Neural progenitor cell (in vitro differentiated cells): Measurements from ENCODE around the gene SH3BGR.

Experiments
- EZH2phosphoT487 ChIP-seq: fragments of 200-600 bp; sonication (generic); IDR thresholded peaks from 2 replicates; pipeline ENCODE4 v1.6.1; 2017; ENCODE audit warnings: antibody characterized with exemption
- TF ChIP-seq, protein P1 (sequence below): fragments of 200-600 bp; sonication (generic); IDR thresholded peaks from 2 replicates; pipeline ENCODE4 v1.5.1; 2017; ENCODE audit warnings: antibody characterized with exemption, mild to moderate bottlenecking

- TF ChIP-seq, protein P1, sequence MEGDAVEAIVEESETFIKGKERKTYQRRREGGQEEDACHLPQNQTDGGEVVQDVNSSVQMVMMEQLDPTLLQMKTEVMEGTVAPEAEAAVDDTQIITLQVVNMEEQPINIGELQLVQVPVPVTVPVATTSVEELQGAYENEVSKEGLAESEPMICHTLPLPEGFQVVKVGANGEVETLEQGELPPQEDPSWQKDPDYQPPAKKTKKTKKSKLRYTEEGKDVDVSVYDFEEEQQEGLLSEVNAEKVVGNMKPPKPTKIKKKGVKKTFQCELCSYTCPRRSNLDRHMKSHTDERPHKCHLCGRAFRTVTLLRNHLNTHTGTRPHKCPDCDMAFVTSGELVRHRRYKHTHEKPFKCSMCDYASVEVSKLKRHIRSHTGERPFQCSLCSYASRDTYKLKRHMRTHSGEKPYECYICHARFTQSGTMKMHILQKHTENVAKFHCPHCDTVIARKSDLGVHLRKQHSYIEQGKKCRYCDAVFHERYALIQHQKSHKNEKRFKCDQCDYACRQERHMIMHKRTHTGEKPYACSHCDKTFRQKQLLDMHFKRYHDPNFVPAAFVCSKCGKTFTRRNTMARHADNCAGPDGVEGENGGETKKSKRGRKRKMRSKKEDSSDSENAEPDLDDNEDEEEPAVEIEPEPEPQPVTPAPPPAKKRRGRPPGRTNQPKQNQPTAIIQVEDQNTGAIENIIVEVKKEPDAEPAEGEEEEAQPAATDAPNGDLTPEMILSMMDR = no peak
- TF ChIP-seq EZH2phosphoT487 = no peak
Observed at GRCh38 chr21:39529026-39529425, 77.3 kb downstream of the SH3BGR start.
